Ovary (tissue), 9 donors: Measurements from ENCODE around the gene PARK7. TPM values are rescaled to one million over a fixed set of nuclear protein-coding genes. Genes with fewer than 3 reads are reported as not detected.

ENCODE experiments used
- DNase-seq, 5 donors: peaks; one replicate each; pipeline ENCODE4 v3.0.0-alpha.2; 2019 to 2020
- H3K27ac ChIP-seq, 2 donors: fragments of 200-600 bp; one replicate each; pipeline versions ENCODE4 v1.5.1 to v1.8.0; 2019 to 2022
- H3K27me3 ChIP-seq: fragments of 200-600 bp; one replicate; pipeline ENCODE4 v1.8.0; 2022
- H3K36me3 ChIP-seq: fragments of 200-600 bp; sonication (generic); one replicate; pipeline ENCODE4 v1.5.1; 2019
- H3K4me1 ChIP-seq: one replicate; pipeline ENCODE4 v1.8.1; 2013; ENCODE audit warnings: mild to moderate bottlenecking, moderate library complexity; ENCODE audit not compliant: insufficient read depth
- H3K4me3 ChIP-seq: fragments of 200-600 bp; sonication (generic); one replicate; pipeline ENCODE4 v1.5.1; 2017
- H3K9me3 ChIP-seq, 2 donors: fragments of 200-600 bp in 1 of 2; sonication (generic) in 1 of 2; one replicate each; pipeline versions ENCODE4 v1.5.1 to v1.8.1; 2013 to 2019; ENCODE audit warnings: mild to moderate bottlenecking in 1 of 2, moderate library complexity in 1 of 2
- CTCF ChIP-seq, 3 donors: fragments of 450-650 bp in 2 of 3; fragments of 200-600 bp in 1 of 3; IDR thresholded peaks; one replicate each; pipeline versions ENCODE4 v1.5.1 to v1.8.0; 2016 to 2022; ENCODE audit warnings: antibody characterized with exemption in 3 of 3, mild to moderate bottlenecking in 1 of 3
- EP300 ChIP-seq: sonication (generic); formaldehyde crosslinking; IDR thresholded peaks from one replicate; pipeline ENCODE4 v1.6.1; 2017; ENCODE audit warnings: antibody characterized with exemption
- POLR2A ChIP-seq: fragments of 450-650 bp; IDR thresholded peaks from one replicate; pipeline ENCODE4 v1.6.1; 2017; ENCODE audit warnings: antibody characterized with exemption, mild to moderate bottlenecking, moderate library complexity
- WGBS, 3 donors: extraction: QIAGEN DNeasy Blood & Tissue Kit in 1 of 3; methylation state at CpG; one replicate each; pipeline versions ENCODE4 v1.1.5 to v1.1.7; 2013 to 2017; 5-methylcytosine and 5-hydroxymethylcytosine counted together
- intact Hi-C, 4 donors: fragments of 100-400 bp; cut with DNase I; formaldehyde crosslinking; loops; one replicate each; pipeline versions ENCODE4 v1.11.0 to v1.15.1; 2022 to 2023
- polyA plus RNA-seq, 2 donors: library from polyadenylated mRNA; stranded (reverse); fragments of 200-250 nt in 1 of 2; fragments of 350-450 nt in 1 of 2; fragmentation: Illumina TruSeq in 1 of 2; extraction: RNeasy Lipid Tissue Mini Kit (QIAGEN cat#74804) in 1 of 2; gene quantifications; one replicate each; pipeline ENCODE4 v1.2.3, GENCODE V29; 2013 to 2014
- total RNA-seq, 7 donors: library from RNA; depleted of rRNA in 2 of 7; stranded (reverse); fragments of >200 nt in 2 of 7; fragmentation: NEBNext Ultra II Directional in 3 of 7; extraction: Animal tissue kit (Norgen Biotek cat#: 25700) in 3 of 7; gene quantifications; one replicate each; pipeline versions ENCODE4 v1.1.0 to v1.2.4, GENCODE V29; 2016 to 2023
- donor health status: DM: no; HTN: no; CAD: no; lungs with moderate emphysema.
- donor health status: DM: no; HTN: no; CAD: no.
- donor health status: Bipolar disorder and iron deficiency.
- donor health status: DM: yes; HTN: yes; CAD: no.
- donor health status: DM: no; HTN: no; CAD: no.
- donor health status: DM: yes; HTN: yes; CAD: no.

PARK7 gene
- total and polyA plus RNA-seq, 9 donors, result 159 to 438 (median 248) TPM

GRCh38 chr1:7931446-7931812 is 30.1 kb upstream of the PARK7 start:
- DNase-seq, result no peak
- Histone ChIP-seq H3K36me3 (no peaks in the 10 kb centered on the region), H3K9me3 (no peaks in the 10 kb centered on the region), H3K4me1 (no peaks in the 10 kb centered on the region), H3K27ac (no peak overlapping the region), H3K27me3 (no peaks in the 10 kb centered on the region), H3K4me3 (no peak overlapping the region)
- WGBS, 3 donors, result 63 to 79% (median 71%) methylated on average over 2 of the region's 2 CpGs
- TF ChIP-seq CTCF (IDR thresholded peaks at IDR 0.05) (no peak), POLR2A (no peak), EP300 (no peak)
- intact Hi-C loops, result no loop called here

- no peaks in the 10 kb centered on the region for H3K27me3 ChIP-seq
- intact Hi-C loops, result no loop called here
Measured at GRCh38 chr1:7932524-7933138, 28.9 kb upstream of the PARK7 start.

GRCh38 chr1:7938070-7938469 is 23.4 kb upstream of the PARK7 start:
- H3K4me3 ChIP-seq, result no peak overlapping the region
- H3K27me3 ChIP-seq, result no peaks in the 10 kb centered on the region
- H3K27ac ChIP-seq, result no peak overlapping the region
- no peaks in the 10 kb centered on the region for H3K36me3 ChIP-seq
- TF ChIP-seq EP300, result no peak
- no peak for TF ChIP-seq CTCF (IDR thresholded peaks at IDR 0.05)
- no peak for TF ChIP-seq POLR2A
- intact Hi-C loops, result no loop called here
- H3K4me1 ChIP-seq, result peaks cover 3% of the 10 kb centered on the region
- no peaks in the 10 kb centered on the region for H3K9me3 ChIP-seq
- no peak for DNase-seq
- WGBS, 3 donors, result 41 to 47% (median 45%) methylated on average over 3 of the region's 3 CpGs

More at GRCh38 chr1:7932524-7933138, 28.9 kb upstream of the PARK7 start:
- H3K4me3 ChIP-seq, result no peak overlapping the region
- no peaks in the 10 kb centered on the region for H3K36me3 ChIP-seq
- no peak overlapping the region for H3K27ac ChIP-seq
- H3K4me1 ChIP-seq, result no peaks in the 10 kb centered on the region
- TF ChIP-seq POLR2A (no peak), CTCF (IDR thresholded peaks at IDR 0.05) (no peak), EP300 (no peak)
- no peak for DNase-seq
- WGBS, 3 donors, result 65 to 68% (median 66%) methylated on average over 15 of the region's 15 CpGs
- H3K9me3 ChIP-seq, result no peaks in the 10 kb centered on the region

GRCh38 chr1:7940034-7940433 is 21.5 kb upstream of the PARK7 start:
- peaks cover 3% of the 10 kb centered on the region for H3K4me1 ChIP-seq
- H3K4me3 ChIP-seq, result no peak overlapping the region
- no peak overlapping the region for H3K27ac ChIP-seq
- no peak for TF ChIP-seq EP300
- no peak for TF ChIP-seq POLR2A
- TF ChIP-seq CTCF (IDR thresholded peaks at IDR 0.05), result no peak
- intact Hi-C loops, result no loop called here
- no peaks in the 10 kb centered on the region for H3K9me3 ChIP-seq
- no peaks in the 10 kb centered on the region for H3K27me3 ChIP-seq
- no peaks in the 10 kb centered on the region for H3K36me3 ChIP-seq
- WGBS, 3 donors, result 76 to 87% (median 77%) methylated on average over 3 of the region's 3 CpGs
- DNase-seq, result no peak
